ENCODE measurements around the gene CDYL.

CDYL gene

GRCh38 chr6:4776131-4776492 is at the start of gene CDYL:
Gene CDYL, plus strand, starts transcription at chr6:4776404. Its CDS starts 380 bp downstream, at chr6:4776784.
- peak; percentile 80 to 86 for DNase-seq

DNA sequence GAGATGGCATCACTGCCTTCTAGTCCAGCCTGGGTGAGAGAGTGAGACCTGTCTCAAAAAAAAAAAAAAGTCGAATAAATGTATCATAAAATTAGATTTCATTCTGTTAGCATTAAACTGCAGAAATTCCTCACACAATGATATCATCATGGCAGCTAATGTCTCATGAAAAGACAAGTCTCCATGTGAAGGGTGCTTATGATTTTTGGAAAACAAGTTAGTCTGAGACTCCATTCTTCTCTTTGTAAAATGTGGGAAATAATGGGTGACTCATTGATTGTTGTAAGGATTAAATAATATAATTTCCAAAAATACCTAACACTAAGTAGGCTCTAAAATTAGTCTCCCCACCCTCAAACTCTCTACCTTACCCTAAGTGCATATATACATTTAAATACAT is 49.6 kb upstream of the CDYL start:
- no peak for DNase-seq

- no peak for DNase-seq
Observed at GRCh38 chr6:4727217-4727616, 49.0 kb upstream of the CDYL start.

DNA sequence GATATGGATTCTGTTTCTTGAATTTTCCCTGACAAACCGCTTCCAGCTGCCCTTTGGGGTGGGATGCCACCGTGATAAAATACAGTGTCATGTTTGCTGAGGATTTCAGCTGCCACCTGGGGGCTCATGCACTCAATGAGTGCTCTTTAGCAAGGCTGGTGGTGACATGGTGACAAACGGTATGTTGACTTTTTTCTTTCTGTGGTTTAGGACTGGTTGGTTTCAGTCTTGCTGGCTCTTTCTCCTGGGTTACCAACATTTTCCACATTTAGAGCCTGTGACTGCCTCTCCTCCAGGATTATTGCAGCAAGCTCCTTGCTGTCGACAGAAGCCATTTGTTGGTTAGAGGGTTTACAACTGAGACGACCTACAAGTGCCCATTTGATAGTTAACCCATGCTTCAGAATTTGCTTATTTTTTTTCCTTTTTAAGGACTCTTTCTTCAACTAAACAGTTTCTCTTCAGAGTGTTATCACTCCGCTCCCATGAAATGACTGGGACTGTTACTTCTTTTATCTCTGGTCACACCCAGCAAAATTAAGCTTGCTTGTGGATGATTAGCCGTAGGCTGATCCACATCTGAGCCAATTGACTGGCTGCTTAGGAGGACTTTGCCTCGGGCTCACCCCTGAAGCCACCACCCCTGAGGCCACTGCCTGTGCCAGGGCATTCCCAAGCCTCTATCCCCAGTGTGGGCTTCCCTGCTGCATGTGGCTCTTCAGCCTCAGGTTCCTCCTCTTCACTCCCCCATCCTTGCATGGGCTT is 48.4 kb upstream of the CDYL start:
- DNase-seq = no peak

- no peak for DNase-seq
Observed at GRCh38 chr6:4728436-4728769, 47.8 kb upstream of the CDYL start.

- no peak for DNase-seq
Observed at GRCh38 chr6:4728926-4729325, 47.3 kb upstream of the CDYL start.

DNA sequence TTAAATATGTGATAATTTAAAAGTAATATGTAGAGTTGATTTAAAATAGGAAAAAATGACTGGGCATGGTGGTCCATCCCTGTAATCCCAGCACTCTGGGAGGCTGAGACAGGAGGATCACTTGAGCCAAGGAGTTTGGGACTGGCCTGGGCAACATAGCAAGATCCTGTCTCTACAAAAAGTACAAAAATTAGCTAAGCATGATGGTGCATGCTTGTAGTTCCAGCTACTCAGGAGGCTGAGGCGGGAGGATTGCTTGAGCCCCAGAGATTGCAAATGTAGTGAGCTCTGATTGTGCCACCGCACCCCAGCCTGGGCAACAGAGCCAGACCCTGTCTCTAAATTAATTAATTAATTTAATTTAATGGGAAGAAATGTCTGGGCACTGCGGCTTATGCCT is 44.2 kb upstream of the CDYL start:
- DNase-seq = no peak

GRCh38 chr6:4732691-4733315 is 43.4 kb upstream of the CDYL start:
- no peak for DNase-seq

GRCh38 chr6:4736371-4736873 is 39.8 kb upstream of the CDYL start:
- no peak for DNase-seq

- no peak for DNase-seq
Observed at GRCh38 chr6:4740032-4740431, 36.2 kb upstream of the CDYL start.

GRCh38 chr6:4743062-4743461 is 33.1 kb upstream of the CDYL start:
- DNase-seq = no peak

GRCh38 chr6:4743926-4744325 is 32.3 kb upstream of the CDYL start:
- DNase-seq = no peak

GRCh38 chr6:4747588-4747987 is 28.6 kb upstream of the CDYL start:
- DNase-seq = no peak

DNA sequence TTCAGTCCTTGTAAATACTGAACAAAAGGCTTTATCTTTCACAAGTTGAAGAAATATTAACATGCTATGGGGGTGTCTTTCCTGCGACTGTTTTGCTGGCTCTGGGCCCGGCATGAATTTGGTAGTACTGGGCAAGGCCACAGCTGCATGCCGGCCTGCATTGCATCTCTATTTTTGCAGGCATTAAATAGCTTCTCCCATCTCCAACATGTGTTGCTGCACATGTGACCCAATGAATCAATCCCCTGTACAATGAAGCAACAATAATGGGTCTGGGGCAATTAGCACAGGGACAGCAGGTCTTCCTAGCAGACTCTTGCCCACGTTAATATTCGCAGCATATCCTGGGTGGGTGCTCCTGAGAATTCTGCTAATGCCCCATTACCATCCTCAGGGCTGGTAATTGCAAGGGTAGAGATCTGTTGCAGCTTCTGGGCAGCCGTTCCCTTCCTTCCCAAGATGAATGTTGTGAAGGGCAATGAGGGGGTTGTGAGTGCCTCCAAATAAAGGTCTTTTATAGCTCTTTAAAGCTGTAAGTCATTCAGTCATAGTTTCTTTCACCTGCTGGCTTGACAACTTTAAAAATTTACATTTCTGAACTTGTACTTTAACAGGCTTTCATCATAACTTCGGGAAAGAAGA is 24.3 kb upstream of the CDYL start:
- no peak for DNase-seq

GRCh38 chr6:4756247-4756646 is 20.0 kb upstream of the CDYL start:
- DNase-seq = no peak

GRCh38 chr6:4759997-4760396 is 16.2 kb upstream of the CDYL start:
- DNase-seq = no peak

DNA sequence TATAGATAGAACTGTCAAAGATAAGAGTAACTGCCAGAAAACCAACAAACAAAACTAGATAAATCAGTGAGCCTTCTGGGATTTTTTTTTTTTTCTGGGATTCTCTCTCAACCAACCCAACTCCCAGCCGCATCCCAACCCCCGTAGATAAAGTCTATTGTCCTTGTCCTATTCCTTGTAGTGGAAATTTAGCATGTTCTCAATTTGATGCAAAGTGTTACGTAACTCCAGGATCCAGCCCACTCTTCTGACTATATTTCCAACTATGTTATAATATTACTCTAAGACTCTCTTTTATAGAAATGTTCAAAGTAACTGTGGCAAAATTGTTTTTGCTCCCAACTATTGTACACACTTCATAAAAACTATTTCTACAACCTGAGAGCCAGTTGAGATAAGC is 15.4 kb upstream of the CDYL start:
- no peak for DNase-seq

DNA sequence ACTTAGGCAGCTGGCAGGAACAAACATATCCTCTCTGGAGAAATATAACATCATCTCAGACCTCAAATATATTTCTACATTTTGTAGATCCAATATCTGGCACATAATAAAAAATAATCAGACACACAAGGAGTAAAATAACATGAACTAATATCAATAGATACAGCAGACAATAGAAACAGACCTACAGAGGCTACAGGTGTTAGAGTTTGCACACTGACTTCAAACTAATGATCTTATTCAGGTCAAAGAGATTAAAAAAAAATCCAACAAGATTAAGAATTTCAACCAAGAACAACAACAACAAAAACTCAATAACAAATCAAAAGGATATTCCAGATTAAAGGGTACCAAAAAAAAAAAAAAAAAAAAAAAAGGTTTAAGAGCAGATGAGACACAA is 13.9 kb upstream of the CDYL start:
- DNase-seq = no peak

DNA sequence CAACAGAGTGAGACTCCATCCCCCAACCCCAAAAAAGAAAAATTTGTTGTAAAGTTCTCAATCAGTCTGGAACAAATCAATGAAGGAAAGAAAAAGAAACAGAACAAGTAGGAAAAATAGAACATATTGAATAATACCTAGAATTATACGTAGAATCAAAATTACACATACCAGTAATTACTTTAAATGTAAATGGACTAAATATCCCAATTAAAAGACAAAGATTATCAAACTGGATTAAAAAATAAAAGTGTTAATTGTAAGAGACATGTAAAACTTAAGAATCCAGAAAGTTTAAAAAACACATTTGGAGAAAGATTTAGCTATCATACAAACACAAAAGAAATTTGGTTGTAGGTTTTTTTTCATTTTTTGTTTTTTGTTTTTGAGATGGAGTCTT is 12.3 kb upstream of the CDYL start:
- no peak for DNase-seq

DNA sequence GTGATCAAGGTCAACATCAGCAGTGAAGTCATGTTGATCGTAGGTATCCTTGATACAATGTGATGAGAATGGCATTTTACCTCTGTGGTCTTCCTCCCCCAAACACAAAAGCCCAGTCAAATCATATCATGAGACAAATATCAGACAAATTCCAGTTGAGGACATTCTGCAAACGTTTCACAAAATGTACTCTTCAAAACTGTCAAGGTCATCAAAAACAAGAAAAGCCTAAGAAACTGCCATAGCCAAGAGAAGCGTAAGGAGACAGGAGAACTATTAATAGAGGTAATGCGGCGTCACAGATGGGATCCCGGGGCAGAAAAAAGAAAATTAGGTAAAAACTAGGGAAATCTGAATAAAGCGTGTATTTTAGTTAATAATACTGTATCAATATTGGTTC is 7.4 kb upstream of the CDYL start:
- no peak for DNase-seq

DNA sequence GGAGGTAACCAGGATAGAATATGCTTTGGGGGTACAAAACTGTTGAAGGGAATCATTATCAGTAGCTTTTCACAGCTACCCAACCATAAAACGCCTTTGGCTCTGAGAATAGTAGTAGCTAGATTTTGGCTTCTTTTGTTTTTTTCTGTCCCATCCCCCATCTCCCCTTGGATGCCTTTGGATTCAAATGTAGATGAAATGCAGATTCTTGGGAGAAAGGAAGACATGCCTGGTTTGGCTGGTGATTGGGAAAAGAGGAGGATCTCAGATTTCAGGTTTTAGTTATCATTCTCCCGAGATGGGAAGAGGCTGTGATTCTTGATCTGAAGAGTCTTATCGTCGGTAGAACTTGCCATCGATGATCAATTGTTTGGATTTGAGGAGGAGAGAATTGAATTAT is 3.5 kb upstream of the CDYL start:
- no peak for DNase-seq

DNA sequence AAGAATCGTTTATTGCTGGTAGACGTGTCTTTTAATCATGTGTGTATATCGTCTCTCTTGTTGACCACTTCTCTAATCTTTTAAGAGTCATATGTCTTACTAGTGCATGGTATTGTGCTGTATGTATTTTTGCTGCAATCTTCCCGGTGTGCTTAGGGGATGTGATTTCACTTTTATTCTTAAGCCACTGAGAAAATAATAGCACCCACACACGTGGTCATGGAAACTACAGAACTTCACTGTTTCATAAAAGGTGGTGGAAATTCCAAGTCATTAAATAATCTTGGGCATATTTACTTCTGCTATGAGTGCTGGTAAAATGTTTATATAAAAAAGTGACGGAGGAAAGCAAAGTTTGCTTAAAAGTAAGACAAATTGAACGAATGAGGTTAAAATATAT is 3.0 kb upstream of the CDYL start:
- no peak for DNase-seq

- DNase-seq = no peak
Observed at GRCh38 chr6:4774296-4774695, 1.9 kb upstream of the CDYL start.

DNA sequence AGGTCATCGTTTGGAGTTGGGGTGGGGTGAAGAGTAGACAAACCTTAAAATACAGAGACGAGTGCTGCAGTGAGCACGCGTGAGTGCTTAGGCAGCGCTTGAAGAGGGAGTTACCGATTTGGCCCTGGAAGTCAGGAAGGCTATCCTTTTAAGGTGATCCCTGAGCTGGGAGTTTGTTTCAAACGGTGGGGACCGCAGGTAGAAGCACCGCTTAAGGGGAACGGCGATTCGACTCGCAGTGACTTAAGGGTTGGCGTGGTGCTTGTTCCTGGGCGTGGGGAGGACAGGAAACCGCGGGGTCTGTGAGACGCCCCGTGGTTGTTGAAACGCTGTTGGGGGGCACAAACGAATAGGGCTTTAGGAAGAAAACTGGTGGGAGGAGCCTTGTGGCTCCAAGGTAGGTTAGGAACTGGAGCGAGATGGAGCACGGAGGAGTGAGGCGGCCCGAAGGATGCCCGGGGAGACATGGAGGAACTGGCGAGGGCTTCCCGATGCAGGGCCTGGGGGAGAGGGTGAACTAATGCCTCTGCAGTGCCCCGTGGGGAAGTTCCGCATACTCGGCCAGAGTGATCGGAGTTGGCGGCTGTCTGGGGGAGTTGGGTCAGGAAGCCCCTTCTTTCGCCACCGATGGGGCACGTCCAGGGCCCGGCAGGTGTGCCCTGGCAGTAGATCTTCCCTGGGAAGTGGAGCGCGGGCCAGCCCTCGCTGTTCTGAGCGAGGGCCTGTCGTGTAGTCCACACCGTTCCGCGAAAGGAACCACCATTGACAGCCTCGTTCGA is 1.3 kb upstream of the CDYL start:
- peak; percentile 27 to 58 for DNase-seq

Measured in AML-193 (cell line).